ENCODE measurements around the gene TAC4.

TAC4 gene

GRCh38 chr17:49886036-49886435 is 38.2 kb upstream of the TAC4 start:
- no peak overlapping the region for H3K4me3 ChIP-seq (ENCODE audit: low read depth, low read length)
- TF ChIP-seq CTCF (IDR thresholded peaks at IDR 0.05; ENCODE audit: insufficient read depth, low read length, missing control alignments) = no peak
- POLR2A ChIA-PET = no interaction called here
- no peak for DNase-seq (ENCODE audit: low read depth, low spot score)
- CTCF ChIA-PET = interaction anchor here (0.7 to 2.1 kb wide), 4 partner anchors 10 to 111 kb away, joined by 3 to 20 read pairs (median 5); partner anchors contain the start of gene DLX3

DNA sequence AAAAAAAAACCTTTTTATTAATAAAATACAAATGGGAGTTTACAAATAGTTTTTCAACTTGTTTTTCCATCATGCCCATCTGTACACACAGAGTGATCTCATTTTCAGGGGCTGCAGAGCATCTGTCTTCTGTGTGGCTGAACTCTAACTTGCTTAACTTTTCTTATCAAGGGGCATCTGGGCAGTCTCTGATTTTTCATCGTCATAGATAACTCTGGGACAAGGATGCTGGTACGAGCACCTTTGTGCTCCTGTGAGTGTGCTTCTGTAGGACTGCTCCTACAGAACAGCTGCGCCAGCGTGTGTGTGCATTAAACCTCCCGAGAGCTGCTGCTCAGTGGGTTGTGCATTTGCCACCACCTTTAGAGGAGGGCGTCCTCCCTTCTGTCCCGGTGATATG is 34.6 kb upstream of the TAC4 start:
- DNase-seq (ENCODE audit: low read depth, low spot score) = no peak
- H3K4me3 ChIP-seq (ENCODE audit: low read depth, low read length) = no peak overlapping the region
- ChIA-PET CTCF (interaction anchor here (0.8 to 2.9 kb wide), 6 partner anchors 9 to 205 kb away, joined by 3 to 28 read pairs (median 4); no protein-coding TSS in a partner anchor), POLR2A (no interaction called here)
- TF ChIP-seq CTCF (IDR thresholded peaks at IDR 0.05; ENCODE audit: insufficient read depth, low read length, missing control alignments) = no peak

- DNase-seq (ENCODE audit: low read depth, low spot score) = no peak
- ChIA-PET CTCF (interaction anchor here (0.8 to 12.4 kb wide), 19 partner anchors 9 to 232 kb away, joined by 3 to 232 read pairs (median 5); partner anchors contain the start of gene DLX3), POLR2A (no interaction called here)
- H3K4me3 ChIP-seq (ENCODE audit: low read depth, low read length) = no peak overlapping the region
- TF ChIP-seq CTCF (IDR thresholded peaks at IDR 0.05; ENCODE audit: insufficient read depth, low read length, missing control alignments) = no peak
Measured at GRCh38 chr17:49881054-49881402, 33.2 kb upstream of the TAC4 start.

- no peak overlapping the region; the same call in 1 of the 2 replicates for H3K4me3 ChIP-seq (ENCODE audit: low read depth, low read length)
- ChIA-PET POLR2A (no interaction called here), CTCF (interaction anchor here (0.6 to 12.4 kb wide), 25 partner anchors 9 to 232 kb away, joined by 3 to 232 read pairs (median 4); partner anchors contain the start of gene DLX3)
- TF ChIP-seq CTCF (IDR thresholded peaks at IDR 0.05; ENCODE audit: insufficient read depth, low read length, missing control alignments) = peak; percentile 95
- no peak for DNase-seq (ENCODE audit: low read depth, low spot score)
Measured at GRCh38 chr17:49880291-49881053, 32.6 kb upstream of the TAC4 start.

- ChIA-PET CTCF (interaction anchor here (1.0 to 12.4 kb wide), 9 partner anchors 11 to 215 kb away, joined by 3 to 232 read pairs (median 7); partner anchors contain the start of genes DLX3 and PDK2), POLR2A (no interaction called here)
- TF ChIP-seq CTCF (IDR thresholded peaks at IDR 0.05; ENCODE audit: insufficient read depth, low read length, missing control alignments) = no peak
- no peak for DNase-seq (ENCODE audit: low read depth, low spot score)
- no peak overlapping the region for H3K4me3 ChIP-seq (ENCODE audit: low read depth, low read length)
Measured at GRCh38 chr17:49878931-49879904, 31.3 kb upstream of the TAC4 start.

Data from AG04449 (cell line).